HEK293T (cell line): Measurements from ENCODE around the gene SLC32A1.

Experiments
- CTCF ChIA-PET: fragments of 350-600 bp; formaldehyde crosslinking; extraction: SDS; loops from one replicate; lab custom pipeline; 2021; ENCODE audit warnings: antibody characterized with exemption, inconsistent platforms; lab: Yijun Ruan, JAX
- POLR2A ChIA-PET: fragments of 350-600 bp; formaldehyde crosslinking; extraction: SDS; loops from one replicate; lab custom pipeline; 2020; ENCODE audit warnings: antibody characterized with exemption, inconsistent platforms; lab: Yijun Ruan, JAX
- DNase-seq: peaks from one replicate; pipeline ENCODE4 v3.0.0; 2012; ENCODE audit warnings: mixed read lengths; ENCODE audit errors: extremely low spot score
- ARNT ChIP-seq: fragments of 450-650 bp; IDR thresholded peaks from 2 replicates; pipeline ENCODE4 v1.6.1; 2017; ENCODE audit warnings: mild to moderate bottlenecking
- BHLHE40 ChIP-seq: fragments of 450-650 bp; IDR thresholded peaks from 2 replicates; pipeline ENCODE4 v1.6.1; 2016; ENCODE audit warnings: mild to moderate bottlenecking, moderate library complexity, borderline replicate concordance
- CTBP1 ChIP-seq: fragments of 450-650 bp; IDR thresholded peaks from 2 replicates; pipeline ENCODE4 v1.6.1; 2016; ENCODE audit warnings: borderline replicate concordance
- ELF4 ChIP-seq: fragments of 450-650 bp; IDR thresholded peaks from 2 replicates; pipeline ENCODE4 v1.6.1; 2017; ENCODE audit warnings: antibody characterized with exemption
- FOXA1 ChIP-seq: fragments of 450-650 bp; IDR thresholded peaks from 2 replicates; pipeline ENCODE4 v1.6.1; 2016; ENCODE audit warnings: mild to moderate bottlenecking
- FOXK2 ChIP-seq: fragments of 450-650 bp; IDR thresholded peaks from 2 replicates; pipeline ENCODE4 v1.6.1; 2016; ENCODE audit warnings: mild to moderate bottlenecking
- FOXM1 ChIP-seq: fragments of 450-650 bp; IDR thresholded peaks from 2 replicates; pipeline ENCODE4 v1.6.1; 2017; ENCODE audit warnings: mild to moderate bottlenecking, borderline replicate concordance
- HDGF ChIP-seq: fragments of 450-650 bp; IDR thresholded peaks from 2 replicates; pipeline ENCODE4 v1.6.1; 2017; ENCODE audit warnings: antibody characterized with exemption, borderline replicate concordance
- L3MBTL2 ChIP-seq: fragments of 450-650 bp; conservative IDR thresholded peaks from 2 replicates; pipeline ENCODE4 v1.6.1; 2016; ENCODE audit warnings: mild to moderate bottlenecking
- LEF1 ChIP-seq: fragments of 450-650 bp; IDR thresholded peaks from 2 replicates; pipeline ENCODE4 v1.6.1; 2017; ENCODE audit warnings: mild to moderate bottlenecking, borderline replicate concordance
- NFRKB ChIP-seq: fragments of 450-650 bp; IDR thresholded peaks from 2 replicates; pipeline ENCODE4 v1.6.1; 2016; ENCODE audit warnings: mild to moderate bottlenecking, moderate library complexity
- PKNOX1 ChIP-seq: fragments of 450-650 bp; IDR thresholded peaks from 2 replicates; pipeline ENCODE4 v1.6.1; 2016
- SP1 ChIP-seq: fragments of 450-650 bp; IDR thresholded peaks from 2 replicates; pipeline ENCODE4 v1.6.1; 2017
- SUZ12 ChIP-seq: fragments of 450-650 bp; IDR thresholded peaks from 2 replicates; pipeline ENCODE4 v1.6.1; 2016; ENCODE audit warnings: mild to moderate bottlenecking
- TARDBP ChIP-seq: fragments of 450-650 bp; IDR thresholded peaks from 2 replicates; pipeline ENCODE4 v1.6.1; 2016
- ZNF384 ChIP-seq: fragments of 450-650 bp; IDR thresholded peaks from 2 replicates; pipeline ENCODE4 v1.6.1; 2016

SLC32A1 gene

GRCh38 chr20:38759106-38759505 lies 34.8 kb downstream of the SLC32A1 start:
- CTCF ChIA-PET = interaction anchor here (0.7 kb wide), 1 partner anchor 97 kb away, joined by 4 read pairs; no protein-coding TSS in a partner anchor
- no peak for DNase-seq
- POLR2A ChIA-PET = no interaction called here
- no peak for TF ChIP-seq SP1

GRCh38 chr20:38760978-38761377 lies 36.7 kb downstream of the SLC32A1 start:
- ChIA-PET POLR2A (no interaction called here), CTCF (no interaction called here)
- TF ChIP-seq ELF4 = no peak
- TF ChIP-seq TARDBP = no peak
- TF ChIP-seq ZNF384 = no peak
- no peak for TF ChIP-seq SUZ12
- TF ChIP-seq CTBP1 = no peak
- no peak for TF ChIP-seq L3MBTL2
- no peak for TF ChIP-seq LEF1
- no peak for TF ChIP-seq FOXM1
- no peak for TF ChIP-seq FOXK2
- TF ChIP-seq ARNT = no peak
- TF ChIP-seq SP1 = no peak
- no peak for TF ChIP-seq PKNOX1
- TF ChIP-seq FOXA1 = no peak
- no peak for TF ChIP-seq HDGF
- TF ChIP-seq BHLHE40 = no peak
- TF ChIP-seq NFRKB = no peak
- no peak for DNase-seq

GRCh38 chr20:38762174-38762573 lies 37.9 kb downstream of the SLC32A1 start:
- POLR2A ChIA-PET = no interaction called here
- TF ChIP-seq FOXA1 (no peak), SP1 (no peak), NFRKB (no peak)
- no peak for DNase-seq
- CTCF ChIA-PET = no interaction called here

GRCh38 chr20:38763616-38764015 lies 39.3 kb downstream of the SLC32A1 start:
- POLR2A ChIA-PET = no interaction called here

GRCh38 chr20:38764567-38765318 lies 40.5 kb downstream of the SLC32A1 start:
- TF ChIP-seq FOXA1 (no peak), ELF4 (no peak), NFRKB (no peak), ZNF384 (no peak), FOXM1 (no peak), CTBP1 (no peak), SP1 (no peak), BHLHE40 (no peak), FOXK2 (no peak), PKNOX1 (no peak), TARDBP (no peak), L3MBTL2 (no peak), HDGF (no peak), ARNT (no peak), LEF1 (no peak), SUZ12 (no peak)
- ChIA-PET CTCF (no interaction called here), POLR2A (no interaction called here)
- no peak for DNase-seq

More at GRCh38 chr20:38763616-38764015, 39.3 kb downstream of the SLC32A1 start:
- no peak for DNase-seq
- CTCF ChIA-PET = no interaction called here
- TF ChIP-seq ZNF384 (no peak), TARDBP (no peak), HDGF (no peak), L3MBTL2 (no peak)

- DNase-seq = no peak
- no peak for TF ChIP-seq TARDBP
- TF ChIP-seq PKNOX1 = no peak
- no peak for TF ChIP-seq NFRKB
- no peak for TF ChIP-seq L3MBTL2
- TF ChIP-seq SUZ12 = no peak
- TF ChIP-seq HDGF = no peak
- TF ChIP-seq FOXA1 = no peak
- no peak for TF ChIP-seq ZNF384
- no peak for TF ChIP-seq CTBP1
- TF ChIP-seq FOXK2 = no peak
- TF ChIP-seq ARNT = no peak
- no peak for TF ChIP-seq ELF4
- no peak for TF ChIP-seq BHLHE40
- TF ChIP-seq LEF1 = no peak
- no peak for TF ChIP-seq FOXM1
- no peak for TF ChIP-seq SP1
- POLR2A ChIA-PET = no interaction called here
- CTCF ChIA-PET = interaction anchor here (0.9 kb wide), 1 partner anchor 107 kb away, joined by 3 read pairs; no protein-coding TSS in a partner anchor
These were observed 41.8 kb downstream of the SLC32A1 start for GRCh38 chr20:38766071-38766470.
